AG08395 (cell line): ENCODE data around the gene TRAF5.
"Not testable (repeated sequence)": the region's sequence is repeated elsewhere in the genome, so short reads cannot be mapped to it uniquely, and the experiment has no call there.

Source experiments
- DNase-seq: peaks from one replicate; pipeline ENCODE4 v3.0.0; 2012; ENCODE audit warnings: mixed read lengths, low spot score

Gene TRAF5, protein sequence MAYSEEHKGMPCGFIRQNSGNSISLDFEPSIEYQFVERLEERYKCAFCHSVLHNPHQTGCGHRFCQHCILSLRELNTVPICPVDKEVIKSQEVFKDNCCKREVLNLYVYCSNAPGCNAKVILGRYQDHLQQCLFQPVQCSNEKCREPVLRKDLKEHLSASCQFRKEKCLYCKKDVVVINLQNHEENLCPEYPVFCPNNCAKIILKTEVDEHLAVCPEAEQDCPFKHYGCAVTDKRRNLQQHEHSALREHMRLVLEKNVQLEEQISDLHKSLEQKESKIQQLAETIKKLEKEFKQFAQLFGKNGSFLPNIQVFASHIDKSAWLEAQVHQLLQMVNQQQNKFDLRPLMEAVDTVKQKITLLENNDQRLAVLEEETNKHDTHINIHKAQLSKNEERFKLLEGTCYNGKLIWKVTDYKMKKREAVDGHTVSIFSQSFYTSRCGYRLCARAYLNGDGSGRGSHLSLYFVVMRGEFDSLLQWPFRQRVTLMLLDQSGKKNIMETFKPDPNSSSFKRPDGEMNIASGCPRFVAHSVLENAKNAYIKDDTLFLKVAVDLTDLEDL

GRCh38 chr1:211326528-211327345, at the start of gene TRAF5:
TRAF5 (plus strand) TSS chr1:211326833; CDS start chr1:211353240, 26,407 bp downstream.
- DNase-seq, result peak; percentile 45

GRCh38 chr1:211279340-211279739, 47.3 kb upstream of the TRAF5 start:
- DNase-seq, result no peak

DNA sequence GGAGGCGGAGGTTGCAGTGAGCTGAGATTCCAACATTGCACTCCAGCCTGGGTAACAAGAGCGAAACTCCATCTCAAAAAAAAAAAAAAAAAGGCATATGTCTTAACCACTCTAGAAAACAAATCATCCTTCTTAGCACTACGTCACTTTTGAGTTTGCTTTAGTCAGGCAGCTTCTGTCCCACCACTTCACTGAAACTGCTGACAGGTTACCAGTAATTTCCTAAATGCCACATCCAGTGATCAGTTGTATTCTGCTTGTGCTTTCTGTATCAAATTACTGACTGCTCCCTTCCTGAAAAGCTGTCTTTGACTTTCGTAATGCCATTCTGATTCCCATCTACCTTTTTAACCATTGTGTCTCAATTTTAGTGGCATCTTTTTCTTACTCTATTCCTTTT, 45.7 kb upstream of the TRAF5 start:
- DNase-seq, result no peak

DNA sequence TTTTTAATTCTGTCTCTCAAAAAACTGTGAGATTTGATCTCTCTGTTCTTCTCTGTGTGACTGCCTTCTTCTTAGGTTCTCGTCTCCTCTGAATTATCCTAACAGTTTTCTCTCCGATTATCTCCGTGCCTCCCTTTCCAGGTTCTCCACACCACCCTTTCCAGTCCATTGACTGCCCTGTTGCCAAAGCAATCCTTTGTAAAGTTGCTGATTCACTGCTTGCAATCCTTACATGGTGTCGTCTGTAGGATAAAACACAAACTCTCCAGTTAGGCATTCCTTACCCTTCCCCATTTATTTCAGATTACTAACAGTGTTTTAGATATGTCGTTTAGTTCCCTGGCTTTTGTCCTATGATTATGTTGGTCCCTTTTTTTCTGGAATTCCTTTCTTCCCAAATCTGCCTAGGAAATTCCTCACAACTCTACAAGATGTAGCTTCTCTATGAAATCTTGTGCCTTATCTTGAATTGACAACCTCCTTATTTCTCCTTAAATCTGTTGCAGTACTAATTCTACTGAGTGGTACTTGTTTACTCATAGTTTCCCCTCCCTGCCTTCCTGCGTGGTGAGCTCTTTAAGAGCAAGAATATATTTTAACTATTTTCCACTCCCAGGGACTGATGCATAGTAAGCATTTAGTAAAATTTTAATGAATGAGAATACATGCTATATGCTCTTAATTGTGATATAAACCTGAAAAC, 45.2 kb upstream of the TRAF5 start:
- DNase-seq, result no peak

DNA sequence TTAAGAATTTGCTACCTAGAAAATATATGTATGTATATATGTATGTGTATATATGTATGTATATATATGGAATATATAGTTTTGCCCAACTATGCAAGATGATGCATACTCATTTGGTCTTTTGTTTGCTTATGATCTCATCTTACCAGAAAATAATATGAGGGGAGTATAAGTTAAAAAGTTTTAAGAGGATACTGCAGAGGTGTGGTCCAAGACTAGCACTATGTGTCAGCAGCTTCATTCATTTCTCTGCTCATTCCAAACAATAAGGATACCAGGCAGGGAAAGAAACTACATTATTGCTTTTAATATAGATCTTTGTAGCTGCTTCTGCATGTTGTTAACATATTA, 44.6 kb upstream of the TRAF5 start:
- no peak for DNase-seq

GRCh38 chr1:211285196-211285595, 41.4 kb upstream of the TRAF5 start:
- no peak for DNase-seq

- DNase-seq, result no peak
Measured at GRCh38 chr1:211287218-211287617, 39.4 kb upstream of the TRAF5 start.

- no peak for DNase-seq
Measured at GRCh38 chr1:211292411-211292810, 34.2 kb upstream of the TRAF5 start.

DNA sequence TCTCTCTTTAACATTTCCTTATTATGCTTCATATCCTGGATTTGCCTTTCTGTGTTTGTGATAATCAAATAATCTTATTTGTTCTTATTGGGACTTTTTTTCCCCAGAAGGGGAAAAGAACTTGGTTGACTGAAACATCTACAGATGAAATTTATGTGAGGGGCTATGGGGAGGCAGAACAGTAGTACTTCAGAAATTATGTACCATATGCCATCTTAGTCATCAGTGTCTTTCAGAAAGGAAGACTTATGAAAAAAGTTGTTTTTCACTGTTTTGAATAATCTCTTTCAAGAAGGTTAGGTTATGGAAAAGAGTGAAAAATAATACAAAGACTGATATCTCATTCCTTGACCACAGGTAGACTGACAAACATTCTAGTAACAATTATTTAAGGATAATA, 30.2 kb upstream of the TRAF5 start:
- DNase-seq, result no peak

- DNase-seq, result peak; percentile 51
Measured at GRCh38 chr1:211305044-211305443, 21.6 kb upstream of the TRAF5 start.

- no peak for DNase-seq
Measured at GRCh38 chr1:211309617-211310016, 17.0 kb upstream of the TRAF5 start.

GRCh38 chr1:211313392-211313791, 13.2 kb upstream of the TRAF5 start:
- DNase-seq, result no peak

DNA sequence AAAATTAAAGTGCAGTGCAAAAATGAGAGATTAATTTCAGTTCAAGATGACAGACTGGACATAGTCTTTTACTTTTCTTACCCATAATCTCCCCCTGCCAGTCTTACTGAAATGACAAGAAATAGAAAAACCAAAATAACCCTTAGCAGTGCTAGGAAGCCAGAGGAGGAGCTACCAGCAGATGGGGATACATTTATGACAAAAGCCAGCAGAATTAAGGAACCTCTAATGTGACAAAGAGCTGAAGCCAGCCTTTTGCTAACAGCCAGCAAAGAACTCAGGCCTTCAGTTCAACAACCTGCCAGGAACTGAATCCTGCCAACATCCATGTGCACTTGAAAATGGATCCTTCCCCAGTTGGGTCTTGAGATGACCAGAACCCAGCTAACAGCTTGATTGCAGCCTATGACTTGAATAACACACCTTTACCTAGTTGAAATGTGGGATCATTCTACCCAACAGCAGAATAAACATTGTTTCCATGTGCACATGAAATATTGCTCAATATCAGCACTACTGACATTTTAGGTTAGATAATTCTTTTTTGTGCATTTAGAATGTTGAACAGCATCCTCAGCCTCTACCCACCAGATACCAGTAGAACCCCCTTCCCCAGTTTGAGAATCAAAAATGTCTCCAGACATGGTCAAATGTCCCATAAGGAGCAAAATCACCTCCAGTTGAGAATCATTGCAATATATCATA, 7.9 kb upstream of the TRAF5 start:
- DNase-seq, result no peak

- no peak for DNase-seq
Measured at GRCh38 chr1:211319892-211320291, 6.7 kb upstream of the TRAF5 start.

DNA sequence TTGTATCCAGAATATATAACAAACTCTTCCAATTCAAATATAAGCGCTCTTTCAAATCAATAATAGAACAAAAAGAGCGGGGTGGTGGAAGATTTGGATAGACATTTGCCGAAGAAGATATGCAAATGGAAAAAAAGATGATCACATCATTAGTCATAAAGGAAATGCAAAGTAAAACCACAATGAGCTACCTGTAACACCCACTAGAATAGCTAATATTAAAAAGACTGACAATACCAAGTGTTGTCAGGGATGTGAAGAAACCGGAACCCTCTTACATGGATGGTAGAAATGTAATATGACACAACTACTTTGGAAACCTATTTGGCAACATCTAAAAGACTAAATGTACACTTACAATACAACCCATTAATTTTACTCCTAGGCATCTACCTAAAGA, 5.7 kb upstream of the TRAF5 start:
- no peak for DNase-seq

GRCh38 chr1:211321646-211322045, 5.0 kb upstream of the TRAF5 start:
- not testable (repeated sequence) for DNase-seq

DNA sequence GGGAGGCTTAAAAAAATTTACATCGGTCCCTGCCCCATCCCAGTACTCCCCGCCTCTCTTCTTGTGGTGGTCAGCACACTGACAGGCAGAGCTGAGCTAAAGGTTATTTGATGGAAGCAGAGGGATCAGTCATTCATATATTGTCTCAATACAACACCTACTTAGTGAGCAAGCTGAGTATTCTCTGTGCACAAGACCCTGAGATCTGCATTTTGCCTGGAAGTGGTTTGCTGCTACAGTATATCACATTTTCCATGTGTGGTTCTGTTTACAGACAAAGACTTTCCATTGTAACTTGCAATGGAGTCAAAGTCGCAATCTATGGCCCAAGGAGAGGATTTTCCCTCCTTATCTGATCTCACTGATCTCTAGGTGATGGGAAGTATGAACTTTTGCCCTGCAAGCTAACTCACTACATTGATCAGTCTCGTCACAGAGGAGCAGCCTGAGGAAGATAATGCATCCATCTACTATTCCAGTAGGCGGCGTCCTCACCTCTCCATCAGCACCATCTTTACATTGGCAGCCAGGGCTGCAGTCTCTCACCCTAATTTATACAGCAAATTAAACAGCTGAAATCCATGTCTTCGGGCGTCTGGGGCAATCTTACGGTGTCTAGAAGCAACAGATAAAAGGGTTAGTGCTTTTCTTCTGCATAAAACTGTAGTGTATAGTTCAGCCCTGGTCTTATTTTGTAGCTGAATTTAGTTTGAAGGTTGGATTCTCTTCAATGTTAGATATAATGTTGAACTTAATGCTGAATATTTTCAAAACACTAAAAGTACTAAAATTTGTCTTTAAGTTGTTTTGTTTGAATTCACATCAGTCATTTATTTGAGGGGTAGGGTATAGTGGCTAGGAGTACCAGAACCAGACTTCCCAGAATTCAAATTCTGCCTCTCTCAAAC, 3.2 kb upstream of the TRAF5 start:
- peak; percentile 75 for DNase-seq

GRCh38 chr1:211324992-211325775, 1.4 kb upstream of the TRAF5 start:
- no peak for DNase-seq

DNA sequence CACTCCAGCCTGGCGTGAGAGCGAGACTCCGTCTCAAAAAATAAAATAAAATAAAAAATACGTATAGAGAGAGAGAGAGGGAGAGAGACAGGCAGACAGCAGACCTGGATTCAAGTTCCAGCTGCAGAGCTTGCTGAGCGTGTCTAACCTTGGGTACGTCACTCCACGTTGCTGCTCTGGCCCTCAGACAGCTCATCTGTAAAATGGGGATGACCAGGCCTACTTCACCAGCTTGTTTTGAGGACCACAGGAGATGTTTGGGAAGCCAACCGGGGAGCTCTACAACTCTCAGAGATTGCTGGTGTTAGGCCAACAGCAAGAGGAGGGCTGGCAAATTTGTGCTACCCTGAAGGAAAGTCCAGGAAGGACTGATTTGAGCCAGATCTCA, 499 bp upstream of the TRAF5 start:
- DNase-seq, result no peak

- peak; percentile 57 for DNase-seq
Measured at GRCh38 chr1:211327346-211327921, 801 bp downstream of the TRAF5 start.
